GM18909 (cell line): Measurements from ENCODE around the gene SYT13.

ENCODE experiments used
- ATAC-seq: cut with Tn5 transposase; IDR thresholded peaks from one replicate; pipeline ENCODE4 v1.9.1; 2021; ENCODE audit warnings: mild to moderate bottlenecking; ENCODE audit not compliant: unreplicated experiment, poor library complexity

The SYT13 gene

DNA sequence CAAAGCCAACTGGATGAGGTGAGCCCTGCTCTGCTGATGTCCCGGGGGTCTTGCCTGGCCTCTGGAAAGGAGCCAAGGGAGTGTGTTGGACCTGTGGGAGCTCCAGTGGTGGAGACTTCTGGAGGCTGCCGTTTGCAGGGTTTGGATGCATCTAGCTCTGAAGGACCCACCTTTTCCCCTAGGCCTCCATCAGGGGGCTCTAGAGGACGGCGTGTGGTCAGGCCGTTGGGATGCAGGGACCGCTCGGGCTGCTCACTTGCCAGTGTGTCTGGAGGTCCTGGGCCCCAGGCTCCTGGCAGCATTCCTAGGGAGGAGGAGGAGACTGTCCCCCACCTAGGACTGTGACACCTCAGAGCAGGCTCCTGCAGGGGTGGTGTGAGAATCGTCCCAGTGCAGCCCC lies 81.4 kb downstream of the SYT13 start:
- ATAC-seq = no peak

DNA sequence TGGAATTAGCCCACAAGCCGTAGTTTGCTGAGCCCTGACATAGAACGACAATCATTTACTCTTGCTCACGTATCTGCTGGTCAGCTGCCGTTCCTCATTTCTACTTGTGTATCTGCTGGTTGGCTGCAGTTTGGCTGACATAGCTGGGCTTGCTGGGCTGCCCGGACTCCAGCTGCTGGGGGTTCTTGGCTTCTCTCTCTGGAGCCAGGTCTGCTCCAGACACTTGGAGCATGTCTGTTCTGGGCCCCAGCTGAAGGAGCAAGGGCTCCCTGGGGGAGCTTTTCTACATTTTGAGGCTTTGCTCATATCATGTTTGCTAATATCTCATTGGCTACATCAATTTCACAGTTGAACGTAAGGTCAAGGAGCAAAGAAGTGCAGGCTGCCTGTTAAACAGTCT lies 92.4 kb downstream of the SYT13 start:
- no peak for ATAC-seq
